UCSD-AML1 (cell line): ENCODE data around the gene DNMT3L.

Experiments used
- DNase-seq: peaks from one replicate; lab custom pipeline; 2025; ENCODE audit not compliant: unreplicated experiment; lab: John Stamatoyannopoulos, UW

Gene DNMT3L

DNA sequence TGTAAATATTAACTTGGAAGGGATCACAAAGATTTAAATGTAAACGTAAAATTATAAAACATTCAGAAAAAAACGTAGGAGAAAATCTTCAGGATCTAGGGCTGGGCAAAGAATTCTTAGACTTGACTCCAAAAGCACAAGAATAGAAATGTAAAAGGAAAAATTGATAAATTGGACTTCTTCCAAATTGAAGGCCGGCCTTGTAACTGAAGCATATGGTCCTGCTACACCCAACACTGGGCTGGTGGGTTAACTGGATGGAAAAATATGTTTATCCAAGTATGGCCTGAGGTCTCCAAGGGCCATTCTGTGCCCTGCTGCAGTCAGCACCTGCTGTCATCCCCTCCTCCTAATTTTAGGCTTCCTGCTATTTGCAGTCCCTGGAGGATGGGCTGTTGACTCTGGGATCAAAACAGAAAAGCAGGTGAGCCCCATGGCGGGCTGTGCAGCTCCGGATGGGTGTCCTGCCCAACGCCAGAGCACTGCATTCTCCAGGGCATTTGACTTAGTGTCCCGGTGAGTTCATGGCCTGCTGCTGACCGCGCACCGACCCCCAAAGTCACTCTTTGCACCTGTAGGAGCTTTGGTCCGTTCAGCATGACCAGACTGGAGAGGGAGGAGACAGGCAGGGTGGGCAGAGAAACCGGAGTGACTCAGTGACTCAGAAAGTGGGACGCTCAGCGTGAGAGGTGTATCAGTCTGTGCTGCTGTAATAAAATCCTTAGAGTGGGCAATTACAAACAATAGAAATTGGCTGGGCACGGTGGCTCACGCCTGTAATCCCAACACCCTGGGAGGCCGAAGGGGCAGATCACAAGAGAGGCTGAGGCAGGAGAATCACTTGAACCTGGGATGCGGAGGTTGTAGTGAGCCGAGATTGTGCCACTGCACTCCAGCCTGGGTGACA, 17.9 kb upstream of the DNMT3L start:
- DNase-seq, result no peak

DNA sequence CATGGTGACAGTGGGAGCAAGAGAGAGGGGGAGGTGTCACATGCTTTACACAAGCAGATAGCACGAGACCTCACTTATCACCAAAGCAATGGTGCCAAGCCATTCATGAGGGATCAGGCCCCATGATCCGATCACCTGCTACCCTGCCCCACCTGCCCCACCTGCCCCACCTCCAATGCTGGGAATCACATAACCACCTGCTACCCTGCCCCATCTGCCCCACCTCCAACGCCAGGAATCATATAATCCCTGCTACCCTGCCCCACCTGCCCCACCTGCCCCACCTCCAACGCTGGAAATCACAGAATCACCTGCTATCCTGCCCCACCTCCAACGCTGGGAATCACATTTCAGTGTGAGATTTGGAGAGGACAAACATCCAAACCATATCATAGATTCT, 13.3 kb upstream of the DNMT3L start:
- DNase-seq, result no peak

DNA sequence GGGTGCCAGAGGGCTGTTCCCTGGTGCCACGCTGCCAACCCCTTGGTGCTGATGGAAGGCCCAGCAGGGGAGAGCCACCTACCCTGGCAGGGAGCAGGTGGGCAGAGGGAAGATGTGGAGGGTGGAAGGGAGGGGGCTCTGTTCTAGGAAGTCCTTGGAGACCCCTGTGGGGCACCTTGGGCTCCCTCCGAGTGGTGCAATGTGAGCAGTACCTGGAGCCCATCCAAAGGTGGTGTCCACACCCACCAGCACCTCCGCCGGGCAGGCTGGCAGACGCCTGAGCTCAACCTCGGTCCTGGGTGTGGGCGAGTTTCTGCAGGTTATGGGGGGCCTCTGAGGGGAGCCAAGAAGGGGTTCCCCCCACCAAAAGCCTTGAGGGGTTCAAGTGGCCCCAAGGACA, 11.3 kb upstream of the DNMT3L start:
- no peak for DNase-seq

DNA sequence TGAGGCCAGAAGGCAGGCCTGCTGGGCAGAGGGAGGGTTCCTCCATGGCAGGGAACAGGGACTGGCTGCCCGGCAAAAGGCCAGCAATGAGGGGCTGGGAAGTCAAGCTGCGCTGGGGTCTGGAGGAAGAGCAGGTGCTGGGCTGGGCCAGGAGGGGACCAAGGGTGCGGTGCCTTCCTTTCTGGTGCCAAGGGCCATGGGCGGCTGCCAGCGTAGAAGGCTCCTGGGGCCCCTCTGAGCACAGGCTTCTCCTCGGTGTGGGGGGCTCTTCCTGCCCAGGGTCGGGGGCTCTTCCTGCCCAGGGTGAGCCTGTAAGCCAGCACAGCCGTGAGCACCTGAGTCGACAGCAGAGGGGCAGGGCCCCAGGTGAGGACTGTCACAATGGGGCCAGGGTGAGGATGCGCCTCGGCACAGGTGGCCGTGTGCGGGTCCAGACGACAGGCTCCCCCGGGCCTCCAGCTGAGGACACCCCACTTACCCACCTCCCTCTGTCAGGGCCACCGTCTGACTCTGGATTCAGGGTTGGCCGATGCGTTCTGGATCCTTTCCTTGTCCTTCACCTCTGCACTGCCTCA, 10.7 kb upstream of the DNMT3L start:
- no peak for DNase-seq

DNA sequence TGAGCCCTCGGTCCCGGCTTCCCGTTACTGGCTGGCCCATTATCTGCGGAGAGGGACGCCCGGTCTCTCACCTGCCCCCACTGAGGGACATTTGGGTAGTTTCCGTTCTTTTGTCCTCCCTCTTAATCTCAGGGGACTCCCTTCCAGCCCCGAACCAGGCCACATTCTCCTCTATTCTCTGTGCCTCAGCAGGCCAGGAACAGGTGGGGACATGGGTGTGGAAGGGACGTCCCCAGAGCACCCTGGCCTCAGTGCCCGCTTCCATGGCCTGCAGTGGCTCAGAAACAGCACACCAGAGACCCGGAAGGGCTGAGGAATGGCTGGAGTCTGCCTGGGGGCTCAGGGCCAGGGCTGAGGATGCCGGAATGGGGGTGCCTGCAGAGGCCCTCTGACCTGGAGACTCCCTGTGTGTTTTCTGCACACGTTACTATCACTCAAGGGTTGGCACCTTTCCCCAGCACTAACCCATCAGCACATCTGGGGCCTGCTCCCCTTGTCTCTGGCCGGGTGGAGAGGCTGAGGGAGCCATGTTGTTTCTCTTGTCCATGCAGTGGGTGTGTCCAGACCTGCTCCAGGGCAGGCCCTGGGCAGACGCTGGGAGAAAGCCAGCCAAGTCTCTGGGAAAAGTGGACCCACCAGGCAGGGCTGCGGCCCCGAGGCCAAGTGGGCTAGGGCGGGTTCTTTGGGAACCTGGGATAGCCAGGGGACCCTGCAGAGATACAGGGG, 10.0 kb upstream of the DNMT3L start:
- no peak for DNase-seq

DNA sequence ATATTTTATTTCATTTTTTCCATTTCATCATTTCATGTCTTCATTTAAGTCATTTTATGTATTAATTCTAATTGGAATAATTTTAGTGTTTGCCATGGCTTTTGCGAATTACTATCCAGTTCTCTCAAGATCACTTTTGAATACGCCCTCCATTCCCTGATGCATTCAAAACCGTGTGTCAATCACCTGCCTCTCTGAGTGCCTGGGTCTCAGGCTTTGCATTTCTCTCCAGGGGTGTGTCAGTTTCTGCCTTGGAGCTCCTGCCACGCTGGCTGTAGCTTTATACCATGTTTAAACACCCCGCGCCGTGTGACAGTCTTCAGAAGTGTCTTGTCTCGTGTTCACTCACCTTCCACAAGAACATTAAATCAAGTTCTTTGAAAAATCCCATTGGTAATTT, 7.4 kb upstream of the DNMT3L start:
- DNase-seq, result no peak

DNA sequence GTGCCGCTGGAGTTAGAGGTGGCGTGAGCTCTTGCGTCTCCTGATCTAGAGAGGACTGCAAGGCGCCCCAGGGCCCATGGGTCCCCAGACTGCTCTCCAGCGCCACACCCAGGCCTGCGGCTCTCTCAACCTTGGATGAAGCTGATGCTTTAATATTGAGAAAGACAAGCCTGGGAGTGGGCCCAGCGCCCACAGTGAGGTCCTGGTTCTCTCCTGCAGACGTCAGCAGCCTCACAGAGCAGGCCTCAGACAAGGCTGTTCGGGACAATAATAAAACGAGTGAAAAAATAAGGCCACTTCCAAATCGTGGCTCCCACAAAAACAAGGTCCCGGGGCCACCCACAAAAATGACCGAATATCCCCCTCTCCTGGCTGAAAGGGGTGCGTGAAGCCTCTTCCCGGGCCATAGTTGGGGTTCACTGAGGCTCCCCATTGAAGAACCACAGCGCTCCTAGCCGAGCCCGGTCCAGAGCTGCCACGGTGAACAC, 6.0 kb upstream of the DNMT3L start:
- peak; percentile 60 for DNase-seq

DNA sequence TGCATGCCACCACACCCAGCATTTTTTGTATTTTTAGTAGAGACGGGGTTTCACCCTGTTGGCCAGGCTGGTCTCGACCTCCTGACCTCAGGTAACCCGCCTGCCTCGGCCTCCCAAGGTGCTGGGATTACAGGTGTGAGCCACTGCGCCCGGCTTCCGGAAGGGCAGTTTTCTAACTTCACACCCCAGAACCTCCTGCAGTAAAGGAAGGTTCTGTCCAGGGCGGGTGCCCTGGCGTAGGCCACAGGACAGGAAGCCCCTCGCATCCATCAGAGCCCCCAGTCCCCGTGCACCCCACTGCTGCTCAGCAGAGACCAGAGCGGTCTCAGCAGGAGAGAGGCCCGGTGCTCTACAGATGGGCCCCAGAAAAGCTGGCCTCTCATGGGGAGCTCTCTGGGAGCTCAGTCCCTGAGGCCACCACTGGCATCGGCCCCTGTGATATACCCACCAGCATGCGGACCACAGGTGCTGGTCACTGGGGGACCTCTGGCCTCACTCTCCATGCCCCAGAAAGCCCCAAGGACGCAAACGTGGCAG, 4.1 kb upstream of the DNMT3L start:
- no peak for DNase-seq

DNA sequence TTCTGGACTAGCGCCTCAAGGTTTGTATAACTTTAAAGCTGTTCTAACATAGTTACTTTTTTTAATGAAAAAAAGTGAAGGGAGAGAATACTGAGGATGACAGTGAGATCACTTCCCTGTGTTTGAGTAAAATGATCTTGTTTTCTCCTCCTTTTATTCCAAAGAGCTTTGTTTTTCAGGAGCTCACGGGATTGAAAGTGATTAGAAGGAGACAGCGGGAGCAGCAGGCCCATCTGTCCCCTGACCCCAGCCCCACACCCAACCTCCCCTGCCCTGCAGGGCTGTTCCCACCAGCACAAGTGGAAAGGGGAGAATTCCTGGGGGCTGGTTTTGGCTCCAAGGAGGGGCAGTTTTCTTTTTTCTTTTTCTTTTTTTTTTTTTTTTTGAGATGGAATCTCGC, 2.1 kb upstream of the DNMT3L start:
- DNase-seq, result no peak

DNA sequence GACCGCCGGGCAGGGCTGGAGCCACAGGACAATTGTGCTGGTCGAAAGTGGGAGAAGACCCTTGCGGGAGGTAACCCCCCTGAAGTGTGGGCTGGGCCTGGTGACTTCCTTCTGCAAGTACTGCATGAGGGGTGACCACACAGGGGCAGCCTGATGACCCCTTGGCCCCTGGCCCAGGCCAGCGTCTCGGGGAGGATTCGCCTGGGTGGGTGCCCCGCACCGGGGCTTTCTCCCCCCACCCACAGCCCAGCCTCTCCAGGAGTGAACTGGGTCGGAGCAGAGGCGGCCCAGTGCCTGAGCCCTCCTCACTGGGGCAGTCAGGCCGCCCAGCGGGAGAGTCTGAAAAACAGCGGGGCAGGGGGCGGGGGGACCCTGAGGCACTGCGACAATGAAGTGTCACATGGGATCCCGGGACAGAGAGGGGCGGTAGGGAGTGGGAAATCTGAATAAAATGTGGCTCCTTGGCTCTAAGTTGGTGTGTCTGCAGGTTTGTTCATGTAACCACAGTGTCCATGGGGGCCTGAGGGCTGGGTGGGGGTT, 1.6 kb upstream of the DNMT3L start:
- no peak for DNase-seq

DNA sequence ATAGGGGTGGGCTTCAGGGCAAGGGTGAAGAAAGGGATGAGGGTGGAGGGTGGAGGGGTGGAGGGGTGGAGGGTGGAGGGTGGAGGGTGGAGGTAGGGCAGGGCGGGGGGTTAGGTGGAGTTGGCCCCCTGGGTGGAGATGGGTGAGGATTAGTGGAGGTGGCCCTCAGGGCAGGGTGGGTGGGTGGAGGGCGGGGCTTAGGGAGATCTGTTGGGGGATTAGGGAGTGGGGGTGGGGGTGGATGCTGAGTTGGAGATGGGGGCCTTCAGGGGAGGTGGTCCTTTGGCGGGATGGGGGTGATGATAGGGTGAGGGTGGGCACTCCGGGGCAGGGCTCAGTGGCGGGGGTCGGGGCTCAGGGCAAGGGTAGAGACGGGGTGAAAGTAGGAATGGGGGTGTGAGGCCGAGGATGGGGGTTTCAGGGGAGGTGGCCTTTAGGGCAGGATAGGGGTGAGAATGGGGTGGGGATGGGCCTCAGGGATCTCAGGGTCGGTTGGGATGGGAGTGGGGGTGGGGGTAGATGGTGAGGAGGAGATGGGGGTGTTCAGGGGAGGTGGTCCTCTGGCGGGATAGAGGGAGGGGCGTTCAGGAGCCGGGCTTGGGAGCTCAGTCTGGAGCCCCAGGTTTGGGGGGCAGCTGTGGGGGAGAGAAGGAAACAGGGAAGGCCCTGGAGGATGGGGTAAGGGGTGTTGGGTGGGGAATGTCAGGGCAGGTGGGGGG, 800 bp upstream of the DNMT3L start:
- no peak for DNase-seq

DNA sequence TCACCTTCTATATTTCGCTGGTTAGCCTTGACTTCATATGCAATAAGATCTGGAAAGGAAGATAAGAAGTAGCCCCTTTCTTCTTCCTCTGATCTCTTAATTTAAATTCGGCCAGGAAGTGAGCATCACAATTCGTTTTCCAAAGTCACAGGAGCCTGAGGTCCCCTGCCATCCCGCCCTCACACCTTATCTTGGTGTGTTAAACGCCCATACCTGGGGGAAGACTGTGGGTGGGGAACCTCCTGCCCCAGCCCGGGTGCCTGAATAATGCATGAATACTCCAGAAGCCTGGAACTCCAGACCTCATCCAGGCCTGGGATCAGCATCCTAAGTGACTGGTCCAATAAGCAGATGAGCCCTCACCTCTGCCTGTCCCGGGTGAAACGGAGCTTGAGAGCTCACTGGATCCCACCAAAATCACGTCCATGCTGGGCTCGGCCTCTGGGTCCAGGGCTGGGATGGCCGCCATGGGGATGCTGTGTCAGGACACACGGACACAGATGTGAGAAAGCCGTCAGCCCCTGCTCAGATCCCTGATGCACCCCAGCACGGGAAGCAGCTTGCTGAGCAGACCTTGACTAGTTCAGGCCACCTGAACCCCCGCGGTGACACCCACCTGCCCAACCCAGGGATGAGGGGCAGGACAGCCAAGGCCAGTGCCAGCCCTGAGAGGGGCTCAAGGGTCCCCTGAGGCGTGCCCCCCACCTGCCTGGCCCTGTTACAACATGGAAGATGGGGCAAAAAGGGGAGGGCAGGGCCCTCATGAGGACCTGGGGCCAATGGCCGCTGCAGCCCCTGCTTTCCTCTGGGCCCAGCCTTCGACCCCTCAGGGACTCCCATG, 686 bp downstream of the DNMT3L start:
- no peak for DNase-seq

DNA sequence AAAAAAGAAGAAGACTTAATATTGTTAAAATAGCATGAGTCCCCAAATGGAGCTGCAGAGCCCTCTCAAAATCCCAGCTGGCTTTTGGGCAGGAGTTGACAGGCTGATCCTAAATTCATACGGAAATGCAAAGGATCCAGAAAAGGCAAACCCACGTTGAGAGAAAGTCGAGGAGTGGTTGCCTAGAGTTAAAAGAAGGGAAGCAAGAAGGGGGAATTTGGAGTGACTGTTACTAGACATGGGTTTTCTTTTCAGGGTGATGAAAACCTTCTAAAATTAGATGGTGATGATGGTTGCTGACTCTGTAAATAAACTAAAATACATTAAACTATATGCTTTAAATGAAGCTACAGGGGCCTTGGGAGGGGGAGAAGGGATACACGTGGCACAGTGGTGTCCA, 1.6 kb downstream of the DNMT3L start:
- no peak for DNase-seq

DNA sequence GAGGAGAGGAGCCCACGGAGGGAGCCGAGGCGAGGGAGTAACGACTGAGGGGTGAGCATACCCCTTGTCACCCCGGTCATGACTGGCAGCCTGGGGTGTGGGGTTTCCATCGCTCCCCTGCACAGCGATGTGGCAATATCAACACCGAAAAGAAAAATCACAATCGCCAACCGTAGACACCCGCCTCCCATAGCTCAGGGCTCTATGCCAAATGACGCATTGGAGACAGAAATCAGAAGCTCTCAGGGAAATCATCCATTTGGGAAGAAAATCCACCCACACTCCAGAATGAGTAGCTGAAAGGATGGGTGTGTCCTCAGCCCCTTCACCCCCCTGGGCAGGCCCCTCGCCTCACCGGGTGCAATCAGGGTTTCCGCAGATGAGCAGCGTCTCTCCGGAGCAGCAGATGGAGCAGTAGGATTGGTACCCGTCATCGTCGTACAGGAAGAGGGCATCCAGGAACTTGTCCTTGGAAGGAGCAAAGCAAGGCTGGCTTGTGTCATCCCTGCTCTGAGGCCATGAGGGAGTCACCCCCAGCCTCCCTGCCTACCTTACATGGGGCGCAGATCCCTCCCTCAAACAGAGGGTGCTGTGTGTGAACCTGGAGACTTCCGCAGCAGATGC, 2.5 kb downstream of the DNMT3L start:
- no peak for DNase-seq

DNA sequence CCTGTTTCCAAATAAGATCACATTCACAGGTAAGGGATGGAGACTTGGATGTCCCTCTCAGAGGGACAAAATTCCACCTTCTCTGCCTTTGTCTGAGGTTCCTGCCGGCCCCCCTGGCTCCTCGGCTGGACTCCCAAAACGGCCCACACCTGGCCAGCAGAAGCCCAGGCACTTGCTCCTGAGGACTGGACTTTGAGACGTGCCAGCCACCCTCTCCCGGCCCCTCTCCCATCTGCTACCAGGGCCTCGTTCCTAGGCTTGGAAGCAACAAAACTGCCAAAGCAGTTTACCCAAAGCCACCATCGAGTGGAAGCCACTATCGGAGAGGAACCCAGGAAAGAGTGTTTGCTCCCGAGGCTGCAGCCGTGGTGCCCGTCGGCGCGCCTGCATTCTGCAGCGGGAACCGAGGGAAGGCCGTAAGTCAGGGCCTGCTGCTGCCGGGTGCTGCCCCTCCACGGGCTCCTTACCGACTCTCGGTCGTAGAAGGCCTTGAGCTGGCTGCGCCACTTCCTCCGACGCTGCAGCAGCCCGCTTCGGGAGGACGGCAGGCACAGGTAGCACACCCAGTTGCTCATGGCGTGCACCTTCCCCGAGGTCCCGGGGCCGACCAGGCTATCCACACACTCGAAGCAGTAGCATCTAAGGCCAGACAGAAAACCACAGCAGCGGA, 3.5 kb downstream of the DNMT3L start:
- DNase-seq, result no peak

DNA sequence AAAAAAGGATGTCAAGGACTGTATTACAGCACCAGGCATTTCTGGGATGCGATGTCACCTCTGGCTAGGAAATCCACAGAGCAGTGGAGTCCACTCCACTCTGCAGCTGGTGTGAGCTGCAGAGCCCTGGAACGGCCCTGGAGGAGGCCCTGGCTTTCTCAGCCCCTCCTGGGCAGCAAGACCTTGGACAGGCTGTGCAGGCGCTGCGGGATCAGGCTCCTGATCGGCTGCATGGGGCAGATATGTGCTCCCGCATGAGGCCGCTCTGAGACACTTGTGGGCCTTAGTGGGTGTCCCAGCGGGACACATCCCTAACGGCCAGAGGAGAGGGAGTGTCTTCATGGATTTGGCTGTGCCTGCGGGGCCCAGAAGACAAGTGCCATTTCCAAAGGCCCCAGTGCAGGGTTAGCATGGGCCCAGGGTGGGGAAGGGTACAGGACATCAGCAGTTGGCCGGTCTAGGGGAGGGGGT, 6.2 kb downstream of the DNMT3L start:
- no peak for DNase-seq

DNA sequence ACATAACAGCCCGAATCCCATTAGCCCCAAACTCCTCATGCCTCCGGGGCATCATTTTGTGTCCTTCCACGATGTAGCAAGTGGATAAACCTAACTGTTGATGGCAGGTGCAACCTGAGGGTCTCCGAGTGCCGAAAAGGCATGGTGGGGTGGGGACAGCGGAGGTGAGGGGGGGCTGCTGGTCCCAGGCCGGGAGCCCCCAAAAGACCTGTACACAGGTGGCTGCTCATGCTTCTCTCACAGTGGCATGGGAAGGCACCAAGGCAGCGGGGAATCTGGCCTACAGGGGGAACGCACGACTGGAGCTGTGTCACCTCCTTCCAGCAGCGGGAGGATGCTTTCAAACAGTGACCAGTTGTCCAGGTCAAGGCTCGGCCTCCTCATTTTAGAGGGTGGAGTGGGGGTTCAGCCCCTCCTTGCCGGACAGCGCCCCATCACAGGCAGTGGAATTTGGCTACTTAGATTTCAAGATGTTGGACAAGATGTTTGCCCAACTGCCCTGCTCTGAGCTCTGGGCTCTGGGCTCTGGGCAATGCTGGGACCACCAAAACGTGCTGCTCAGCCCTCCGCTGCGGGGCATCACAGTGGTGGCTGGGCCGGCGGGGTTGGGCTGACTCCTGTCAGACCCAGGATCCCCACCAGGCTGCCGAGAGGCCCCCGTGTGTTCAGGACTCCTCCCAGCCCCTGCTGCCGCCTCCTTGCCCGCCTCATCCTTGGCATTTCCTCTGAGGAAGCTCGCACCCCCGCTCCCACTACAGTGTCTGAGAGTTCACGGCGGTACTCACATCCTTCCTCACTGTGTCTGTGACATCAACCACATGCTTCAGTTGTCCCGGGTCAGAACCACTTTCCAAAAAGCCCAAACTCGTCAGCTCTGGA, 7.6 kb downstream of the DNMT3L start:
- peak; percentile 31 for DNase-seq
